ENCODE measurements around the gene PPM1G.

GRCh38 chr2:27370816-27371620 lies 38.4 kb downstream of the PPM1G start:
- TF ChIP-seq FOXJ3 (CRISPR knock-in tag; IDR thresholded peaks at IDR 0.05) (no peak), CTCF (IDR thresholded peaks at IDR 0.05) (no peak), MAX (IDR thresholded peaks at IDR 0.05; ENCODE audit: low read depth) (peak; percentile 77), RAD21 (IDR thresholded peaks at IDR 0.05; ENCODE audit: low read length) (no peak), TEAD4 (IDR thresholded peaks at IDR 0.05; ENCODE audit: borderline replicate concordance, insufficient read depth) (no peak), SMC3 (IDR thresholded peaks at IDR 0.05; ENCODE audit: low read depth, low read length) (no peak), TAF1 (IDR thresholded peaks at IDR 0.05; ENCODE audit: borderline replicate concordance, low read depth, low read length) (no peak), MEF2A (IDR thresholded peaks at IDR 0.05; ENCODE audit: borderline replicate concordance, low read depth) (no peak)
